Brain pericyte (primary cell): ENCODE results near the gene PARD3B.

Experiments used
- DNase-seq: peaks from one replicate; pipeline ENCODE4 v3.0.0-alpha.2; 2012; ENCODE audit warnings: low read depth, low spot score

The PARD3B gene

DNA sequence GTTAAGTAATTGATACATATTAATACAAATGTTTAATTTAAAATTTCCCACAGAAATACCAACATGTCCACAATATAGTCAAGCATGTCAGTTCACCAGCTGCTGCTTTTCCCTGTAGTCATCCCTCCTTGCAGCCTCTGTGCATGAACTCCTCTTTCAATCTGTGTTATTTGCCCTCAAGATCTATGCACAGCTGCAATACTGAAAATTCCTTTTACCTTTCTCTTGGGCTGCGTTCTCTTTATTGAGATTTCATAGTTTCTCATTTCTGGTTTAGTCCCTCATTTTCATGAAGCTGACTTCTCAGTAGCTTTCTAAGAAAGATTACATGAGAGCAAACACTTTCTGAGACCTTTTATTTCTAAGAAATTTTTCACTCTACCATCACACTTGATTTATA, 464.9 kb downstream of the PARD3B start:
- no peak for DNase-seq

DNA sequence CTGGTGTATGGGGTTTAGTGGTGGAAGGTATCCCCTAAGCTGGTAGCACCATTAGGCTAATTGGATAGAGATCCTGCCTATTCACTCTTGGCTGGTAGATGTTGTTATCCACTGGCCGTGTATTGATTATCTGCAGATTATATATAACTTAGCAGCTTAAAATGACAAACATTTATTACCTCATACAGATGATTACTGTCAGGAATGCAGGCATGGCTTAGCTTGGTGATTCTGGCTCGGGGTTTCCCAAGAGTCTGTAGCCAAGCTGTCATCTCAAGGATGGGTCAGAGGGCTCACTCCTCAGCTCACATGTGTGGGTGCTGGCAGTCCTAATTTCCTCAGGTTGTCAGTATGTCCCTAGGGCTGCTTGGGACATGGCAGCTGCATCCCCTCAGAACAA, 465.8 kb downstream of the PARD3B start:
- no peak for DNase-seq

DNA sequence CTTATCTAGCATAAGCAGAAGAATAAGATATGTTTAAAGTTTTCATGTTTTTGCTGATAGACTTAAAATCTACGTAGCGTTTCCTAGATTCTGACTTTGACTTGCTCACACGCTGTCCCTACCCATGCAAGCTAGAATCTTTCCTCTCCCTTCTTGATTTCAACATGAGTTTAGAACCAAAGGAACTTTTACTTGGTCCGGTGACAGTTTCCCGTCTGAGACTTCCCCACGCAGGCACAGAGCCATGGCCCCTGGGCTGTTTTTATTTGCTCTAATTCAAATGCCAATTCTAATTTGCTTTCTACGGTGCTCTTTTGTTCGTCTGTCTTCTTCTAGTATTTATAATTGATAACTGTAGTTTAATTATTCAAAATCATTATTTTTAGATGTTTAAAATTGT, 467.7 kb downstream of the PARD3B start:
- DNase-seq: no peak

DNA sequence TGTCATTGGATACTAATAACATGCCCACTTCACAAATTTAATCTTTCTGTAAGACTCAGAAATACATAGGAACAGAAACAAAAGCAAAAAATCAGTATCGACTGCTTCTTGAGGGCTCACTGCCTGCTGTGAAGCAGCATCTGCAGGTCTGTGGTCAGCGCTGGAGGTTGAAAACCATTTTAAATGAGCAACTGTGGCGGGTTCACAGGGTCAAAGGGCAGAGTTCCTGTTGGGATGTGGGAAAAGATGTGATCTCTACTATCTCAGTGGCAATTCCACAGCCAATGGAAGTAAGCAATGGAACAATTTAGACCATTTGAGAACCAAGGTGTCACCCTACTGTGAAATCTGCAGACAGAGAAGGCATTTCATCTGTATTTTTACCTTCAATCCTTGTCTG, 468.3 kb downstream of the PARD3B start:
- DNase-seq: no peak

DNA sequence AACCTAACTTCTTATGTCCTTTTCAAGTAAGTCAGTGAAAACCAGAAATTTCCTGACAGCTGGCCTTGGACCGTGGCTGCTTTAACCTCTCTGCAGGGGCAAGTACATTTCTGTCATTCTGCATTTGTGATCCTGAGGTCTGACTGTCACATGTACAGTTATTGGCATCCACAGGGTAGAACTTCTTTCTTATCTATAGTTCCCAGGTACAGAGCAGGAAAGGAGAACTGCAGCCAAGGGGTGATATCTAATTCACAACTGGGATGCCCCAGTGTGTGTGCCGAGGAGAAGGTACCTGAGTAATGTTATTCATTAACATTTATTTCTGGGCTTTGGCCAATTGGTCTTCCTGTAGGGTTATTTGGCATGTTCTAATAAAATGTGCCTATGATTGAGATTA, 468.9 kb downstream of the PARD3B start:
- no peak for DNase-seq

DNA sequence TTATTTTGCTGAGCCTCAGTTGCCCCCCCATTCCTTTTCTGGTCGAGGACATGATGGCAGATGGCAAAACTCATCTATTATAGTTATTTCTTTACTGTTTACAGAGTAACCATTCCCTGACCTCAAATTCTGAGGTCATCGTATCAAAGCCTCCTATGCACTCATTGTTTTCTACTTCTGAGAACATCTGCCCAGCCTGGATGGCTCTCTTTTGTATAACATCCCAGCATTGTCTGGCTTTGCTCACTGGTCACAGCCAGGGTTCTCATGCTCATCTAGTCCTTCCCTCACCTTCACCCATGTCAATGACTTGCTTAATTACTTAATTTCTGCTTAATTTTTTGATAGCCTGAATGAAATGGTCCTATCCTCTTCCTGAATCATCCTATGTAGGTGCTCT, 472.1 kb downstream of the PARD3B start:
- no peak for DNase-seq

DNA sequence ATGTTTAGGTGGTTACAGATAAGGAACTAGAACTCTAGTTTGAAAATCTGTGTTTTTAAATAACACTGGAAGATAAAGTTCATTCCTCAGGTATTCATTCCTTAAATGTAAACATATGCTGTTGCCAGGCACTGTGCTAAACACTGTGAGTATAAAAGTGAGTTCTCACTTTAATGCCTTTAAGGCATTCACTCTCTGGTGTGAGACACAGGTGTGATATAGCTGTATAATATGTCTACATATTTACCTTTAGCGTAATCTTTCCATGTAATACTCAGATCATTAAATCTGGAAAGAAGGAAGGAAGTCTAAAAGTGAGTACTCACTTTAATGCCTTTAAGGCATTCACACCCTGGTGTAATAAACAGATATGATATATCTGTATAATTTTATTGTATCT, 472.6 kb downstream of the PARD3B start:
- DNase-seq: no peak

DNA sequence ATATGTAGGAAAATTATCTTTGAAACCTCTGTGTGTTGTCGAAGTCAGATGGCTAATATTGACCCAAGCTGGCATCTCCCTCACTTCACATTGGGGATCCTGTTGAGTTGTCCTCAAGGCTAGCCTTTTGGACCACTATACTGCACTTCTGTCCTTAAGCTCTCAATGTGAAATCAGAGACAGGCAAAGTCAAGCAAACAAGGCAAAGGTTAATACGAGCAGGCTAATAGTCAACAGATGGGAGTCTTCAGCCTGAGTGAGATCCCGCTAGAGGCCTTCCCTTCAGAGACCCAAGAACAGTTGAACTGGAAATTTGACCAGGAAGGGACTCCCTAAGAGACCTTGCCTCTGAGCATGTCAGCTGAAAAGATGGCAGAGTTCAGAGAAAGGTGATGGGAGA, 475.4 kb downstream of the PARD3B start:
- no peak for DNase-seq

DNA sequence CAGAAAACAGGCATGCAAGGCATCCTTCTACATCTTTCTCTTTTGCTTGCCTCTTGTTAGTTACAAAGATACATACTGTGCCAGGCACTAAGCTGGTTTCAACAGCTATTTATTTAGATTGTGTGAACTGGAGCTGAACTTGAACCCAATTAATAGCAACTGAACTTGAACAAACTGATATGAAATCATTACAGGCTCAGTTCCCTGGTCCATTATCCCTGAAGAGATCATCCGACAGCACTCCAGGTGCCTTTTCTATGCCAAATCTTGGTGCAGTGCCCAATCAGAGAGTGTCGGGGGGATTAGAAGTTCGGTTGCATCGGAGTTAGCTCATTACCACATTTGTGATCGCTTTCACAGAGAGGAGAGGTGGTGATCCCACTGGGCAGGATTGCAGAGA, 477.6 kb downstream of the PARD3B start:
- DNase-seq: no peak

DNA sequence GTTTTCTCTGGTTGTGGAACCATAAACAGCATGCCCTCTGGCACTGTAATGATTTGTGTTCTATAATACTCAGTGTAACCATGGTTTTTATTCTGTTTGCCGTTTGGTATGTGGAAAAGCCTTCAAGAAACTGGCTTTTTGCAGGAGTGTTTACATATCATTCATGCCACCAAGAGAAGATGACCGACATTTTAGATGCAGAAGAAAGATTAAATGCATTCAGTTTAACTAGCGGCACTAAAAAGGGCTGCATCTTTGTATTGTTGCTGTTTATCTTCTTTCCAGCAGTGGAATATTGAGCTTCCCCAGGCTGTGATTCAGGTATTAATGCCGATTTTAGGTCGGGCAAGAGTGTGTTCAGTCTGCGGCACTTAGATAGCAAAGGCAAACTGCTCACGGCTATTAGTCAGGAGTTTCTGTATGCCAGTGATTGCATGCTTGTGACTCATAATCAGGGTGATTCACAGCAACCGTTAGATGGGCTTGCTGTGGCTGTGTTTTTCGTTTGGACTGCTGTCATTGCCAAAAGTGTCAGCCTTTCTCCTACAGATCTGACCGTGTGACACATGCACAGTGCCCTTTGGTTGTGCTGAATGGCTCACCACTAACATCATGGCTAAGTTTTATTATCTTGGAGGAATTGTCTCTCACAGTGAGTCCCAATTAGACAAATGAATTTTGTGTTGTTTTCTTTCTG, 479.7 kb downstream of the PARD3B start:
- peak; percentile 43 for DNase-seq

GRCh38 chr2:205025580-205026240, 480.4 kb downstream of the PARD3B start:
- no peak for DNase-seq

GRCh38 chr2:205030695-205031094, 485.4 kb downstream of the PARD3B start:
- peak; percentile 51 for DNase-seq

- DNase-seq: no peak
These were observed 486.8 kb downstream of the PARD3B start for GRCh38 chr2:205032093-205032551.

GRCh38 chr2:205033431-205033830, 488.2 kb downstream of the PARD3B start:
- DNase-seq: no peak

DNA sequence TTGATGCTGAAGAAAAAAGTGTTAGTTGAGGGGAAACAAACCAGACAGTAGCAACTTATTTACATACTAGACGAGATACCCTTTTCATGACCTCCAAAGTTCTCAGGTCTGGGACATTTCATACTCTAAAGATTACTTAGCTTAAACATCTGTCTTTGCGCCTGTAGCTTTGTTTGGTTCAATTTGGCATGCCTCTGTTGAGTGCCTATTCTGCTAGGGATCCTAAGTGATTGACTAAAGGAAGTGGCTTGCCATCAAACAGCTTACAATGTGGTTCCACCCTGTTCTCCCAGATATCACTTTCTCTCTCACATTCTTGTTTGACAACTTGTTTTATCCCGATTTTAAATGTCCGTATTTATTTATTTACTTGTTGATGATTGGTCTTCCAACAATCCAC, 488.8 kb downstream of the PARD3B start:
- DNase-seq: no peak

GRCh38 chr2:205040323-205040722, 495.0 kb downstream of the PARD3B start:
- DNase-seq: no peak

GRCh38 chr2:205041472-205042130, 496.3 kb downstream of the PARD3B start:
- DNase-seq: no peak

DNA sequence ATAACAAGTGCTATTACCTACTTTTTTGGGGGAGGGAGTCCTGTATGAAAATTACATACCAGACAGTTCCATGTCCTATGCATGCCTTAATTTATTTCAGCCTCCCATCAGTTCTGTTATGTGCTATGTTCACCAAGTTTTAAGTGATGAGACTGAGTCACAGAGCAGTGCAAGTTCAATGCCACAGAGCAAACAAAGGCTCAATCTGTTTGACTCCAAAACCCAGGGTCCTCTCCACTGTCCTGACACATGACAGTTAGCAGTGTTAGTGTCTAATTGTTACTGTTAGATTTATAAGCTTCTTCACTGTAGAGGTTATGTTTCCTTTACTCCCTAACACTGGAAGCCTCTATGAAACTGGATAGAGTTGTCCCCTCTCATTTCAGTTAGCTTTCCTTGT, 498.0 kb downstream of the PARD3B start:
- DNase-seq: no peak

DNA sequence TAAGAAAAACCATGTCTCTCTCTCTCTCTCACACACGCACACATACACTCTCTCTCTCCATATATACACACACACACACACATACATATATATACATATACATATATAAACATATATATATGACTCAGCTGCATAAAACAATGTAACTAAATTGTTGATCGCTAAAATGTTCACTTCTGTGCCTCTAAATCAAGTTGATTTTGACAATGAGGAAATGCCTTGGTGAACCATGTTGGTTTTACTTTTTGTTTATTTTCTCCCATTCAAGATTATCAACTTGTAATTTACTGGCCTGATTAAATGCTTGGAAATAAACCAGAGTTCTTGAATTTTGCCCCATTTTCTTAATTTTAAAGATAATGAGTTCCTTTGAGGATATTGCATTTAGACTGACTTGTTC, 500.4 kb downstream of the PARD3B start:
- no peak for DNase-seq

GRCh38 chr2:205047273-205047839, 502.1 kb downstream of the PARD3B start:
- DNase-seq: no peak

DNA sequence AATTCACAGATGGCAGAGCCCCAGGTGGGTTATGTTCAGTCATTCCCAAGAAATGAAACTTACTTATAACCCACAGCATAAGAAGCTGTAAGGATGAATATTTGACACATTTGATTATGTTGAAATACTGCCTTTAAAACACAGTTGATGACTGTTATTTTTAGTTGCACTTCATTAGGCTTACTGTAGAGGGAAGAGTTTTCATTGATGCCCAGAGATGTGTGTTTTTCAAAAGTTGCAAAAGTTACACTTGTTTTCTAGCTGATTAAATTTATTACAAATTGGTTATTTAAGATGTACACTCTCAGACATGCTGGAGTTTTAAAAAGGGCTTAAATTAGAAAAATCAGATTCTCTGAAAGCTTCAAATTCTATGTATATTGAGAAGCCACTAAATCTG, 506.1 kb downstream of the PARD3B start:
- no peak for DNase-seq

GRCh38 chr2:205052781-205053180, 507.5 kb downstream of the PARD3B start:
- DNase-seq: no peak
